Measurements from ENCODE around the gene MICAL2.

Gene MICAL2

DNA sequence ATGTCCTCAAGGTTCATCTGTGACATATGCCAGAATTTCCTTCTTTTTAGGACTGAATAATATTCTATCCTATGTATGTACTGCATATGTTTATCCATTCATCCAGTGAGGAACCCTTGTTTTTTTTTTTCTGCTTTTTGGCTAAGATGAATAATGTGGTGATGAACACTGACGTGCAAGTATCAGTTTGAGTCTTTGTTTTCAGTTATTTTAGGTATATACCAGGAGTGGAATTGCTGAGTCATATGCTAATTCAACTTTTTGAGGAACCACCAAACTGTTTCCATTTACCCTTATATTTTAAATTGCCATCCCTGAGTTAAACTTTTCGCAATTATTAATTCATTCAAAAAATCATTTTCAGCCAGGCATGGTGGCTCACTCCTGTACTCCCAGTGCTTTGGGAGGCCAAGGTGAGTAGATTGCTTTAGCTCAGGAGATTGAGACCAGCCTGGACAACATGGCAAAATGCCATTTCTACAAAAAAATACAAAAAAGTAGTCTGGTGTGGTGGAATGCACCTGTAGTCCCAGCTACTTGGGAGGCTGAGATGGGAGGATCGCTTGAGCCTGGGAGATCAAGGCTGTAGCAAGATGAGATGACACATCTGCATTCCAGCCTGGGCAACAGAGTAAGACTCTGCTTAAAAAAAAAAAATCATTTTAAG lies 64.2 kb downstream of the MICAL2 start:
- no peak for DNase-seq

DNA sequence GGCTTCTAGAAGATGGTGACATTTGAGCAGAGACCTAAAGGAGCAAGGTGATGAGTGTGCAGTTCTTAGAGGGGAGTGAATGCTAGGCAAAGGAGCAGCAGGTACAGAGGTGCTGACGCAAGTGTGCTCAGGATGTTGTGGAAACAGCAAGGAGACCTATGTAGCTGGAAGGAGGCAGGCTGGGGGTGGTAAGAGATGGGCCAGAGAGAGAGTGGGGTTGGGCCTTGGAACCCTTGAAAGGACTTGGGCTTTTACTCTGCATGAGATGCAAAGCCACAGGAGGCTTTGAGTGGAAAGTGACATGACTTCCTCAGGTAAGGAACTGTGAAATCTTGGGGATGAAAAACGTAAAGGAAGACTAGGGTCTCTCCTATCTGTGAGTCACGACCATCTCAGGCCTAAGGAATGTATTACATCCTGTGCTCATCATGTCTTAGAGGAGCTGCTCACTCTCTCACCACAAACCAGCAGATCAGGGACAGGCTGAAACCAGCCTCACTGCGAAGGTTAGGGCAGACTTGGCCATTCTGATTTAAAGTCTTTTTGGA lies 65.4 kb downstream of the MICAL2 start:
- DNase-seq: peak in 1 of 2 donors; percentile 41

DNA sequence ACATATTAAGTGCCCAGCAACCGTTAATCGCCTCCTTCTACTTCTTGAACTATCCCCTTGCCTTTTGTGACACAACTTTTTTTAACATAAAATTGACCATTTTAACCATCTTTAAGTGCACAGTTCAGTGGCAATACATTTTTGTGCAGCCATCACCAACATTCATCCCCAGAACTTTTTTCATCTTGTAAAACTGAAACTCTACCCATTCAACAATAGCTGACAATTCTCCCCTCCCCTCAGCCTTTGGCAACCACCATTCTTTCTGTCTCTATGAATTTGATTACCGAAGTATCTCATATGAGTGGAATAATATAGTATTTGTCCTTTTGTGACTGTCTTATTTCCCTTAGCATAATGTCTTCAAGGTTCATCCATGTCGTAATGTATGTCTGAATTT lies 66.0 kb downstream of the MICAL2 start:
- DNase-seq: no peak

DNA sequence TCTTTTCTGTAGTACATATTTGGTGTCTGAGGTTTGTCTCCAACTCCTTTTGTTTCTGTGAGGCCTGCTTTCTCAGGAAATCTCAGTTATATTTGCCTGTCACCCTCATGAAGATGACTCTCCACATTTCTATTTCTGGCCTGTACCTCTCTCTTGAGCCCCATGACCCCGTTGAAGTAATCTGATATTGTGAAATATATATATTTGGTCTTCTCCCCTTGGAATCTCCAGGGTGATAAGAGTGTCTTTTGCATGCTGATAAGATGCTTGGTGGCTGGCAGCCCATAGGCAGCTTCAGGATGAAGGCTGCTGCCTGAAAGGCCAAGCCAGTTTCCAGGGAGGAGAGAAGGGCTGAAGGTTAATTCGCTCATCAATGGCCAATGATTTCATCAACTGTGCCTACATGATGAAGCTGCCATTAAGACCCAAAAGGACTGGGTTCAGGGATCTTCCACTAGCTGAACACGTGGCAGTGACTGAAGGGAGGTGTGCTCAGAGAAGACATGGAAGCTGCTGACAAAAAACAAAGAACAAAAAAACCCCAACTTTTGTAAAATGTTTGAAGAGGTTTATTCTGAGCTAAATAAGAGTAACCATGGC lies 67.4 kb downstream of the MICAL2 start:
- no peak for DNase-seq

DNA sequence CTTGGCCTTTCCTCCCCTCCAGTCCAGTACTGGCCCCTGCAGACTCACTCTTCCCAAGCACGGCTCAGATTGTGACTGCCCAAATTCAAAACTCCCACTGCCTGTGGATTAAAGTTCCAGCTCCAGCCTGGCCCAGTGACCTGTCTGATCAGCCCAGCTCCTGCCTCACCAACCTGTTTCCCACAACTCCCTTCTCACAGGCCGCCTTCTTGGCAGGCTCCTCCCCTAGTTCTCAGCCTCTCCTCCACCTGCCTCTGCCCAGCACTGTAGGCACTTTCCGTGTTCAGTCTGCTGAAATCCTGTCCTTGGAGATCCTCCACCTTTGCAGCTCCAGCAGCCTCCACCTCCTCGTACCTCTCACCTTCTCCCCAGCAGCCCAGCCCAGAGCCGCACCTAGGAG lies 68.6 kb downstream of the MICAL2 start:
- DNase-seq: peak in 1 of 2 donors; percentile 17

DNA sequence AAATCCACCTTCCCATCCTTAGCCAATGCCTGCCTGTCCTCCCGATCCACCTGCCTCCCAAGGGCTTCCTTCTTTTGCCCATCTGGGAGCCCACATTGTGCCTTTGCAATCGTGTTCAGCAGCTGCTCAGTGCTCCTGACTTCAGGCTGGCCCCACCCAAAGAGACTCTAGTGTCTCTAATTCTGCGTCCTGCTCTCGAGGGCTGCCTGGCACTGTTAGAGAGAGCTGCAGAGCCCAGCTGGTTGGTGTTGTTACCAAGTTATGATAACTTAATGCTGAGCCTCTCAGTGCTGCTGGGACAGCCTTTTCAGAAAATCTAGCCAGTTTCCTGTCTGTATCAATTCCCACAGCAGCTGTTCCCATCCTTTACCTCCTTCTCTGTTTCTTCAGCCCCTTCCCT lies 69.1 kb downstream of the MICAL2 start:
- DNase-seq: no peak

DNA sequence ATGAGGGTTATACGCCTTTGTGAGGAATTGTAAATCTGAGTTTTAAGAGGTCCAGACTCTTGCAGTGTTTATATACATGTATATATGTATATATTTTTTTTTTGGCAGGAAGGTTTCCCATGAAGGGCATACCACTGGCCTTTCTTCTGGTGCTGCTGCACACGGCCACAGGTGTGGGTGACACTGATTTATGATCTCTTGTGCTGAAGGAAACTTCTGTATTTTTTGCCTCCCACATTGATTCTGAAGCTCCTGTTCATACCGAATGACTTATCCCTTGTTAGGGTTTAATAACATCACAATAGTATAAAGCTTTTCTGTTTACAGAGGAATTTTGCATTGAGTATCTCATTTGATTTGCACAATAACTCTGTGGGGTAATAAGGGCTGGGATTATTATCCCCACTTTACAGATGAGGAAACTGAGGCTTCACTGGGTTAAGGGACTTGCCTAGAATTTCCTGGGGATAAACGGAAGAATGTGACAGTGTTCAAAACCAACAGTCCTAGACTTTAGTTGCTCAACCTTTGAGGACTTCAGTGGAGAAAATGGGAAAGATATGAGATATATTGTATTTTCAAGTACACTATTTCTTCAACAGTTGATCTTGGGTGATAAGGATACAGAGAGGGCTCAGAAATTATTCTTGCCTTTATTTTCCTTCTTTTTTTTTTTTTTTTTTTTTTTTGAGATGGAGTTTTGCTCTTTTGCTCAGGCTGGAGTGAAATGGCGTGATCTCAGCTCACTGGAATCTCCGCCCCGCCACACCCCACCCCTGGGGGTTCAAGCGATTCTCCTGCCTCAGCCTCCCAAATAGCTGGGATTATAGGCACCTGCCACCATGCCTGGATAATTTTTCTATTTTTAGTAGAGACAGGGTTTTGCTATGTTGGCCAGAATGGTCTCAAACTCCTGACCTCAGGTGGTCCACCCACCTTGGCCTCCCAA lies 70.1 kb downstream of the MICAL2 start:
- DNase-seq: no peak

DNA sequence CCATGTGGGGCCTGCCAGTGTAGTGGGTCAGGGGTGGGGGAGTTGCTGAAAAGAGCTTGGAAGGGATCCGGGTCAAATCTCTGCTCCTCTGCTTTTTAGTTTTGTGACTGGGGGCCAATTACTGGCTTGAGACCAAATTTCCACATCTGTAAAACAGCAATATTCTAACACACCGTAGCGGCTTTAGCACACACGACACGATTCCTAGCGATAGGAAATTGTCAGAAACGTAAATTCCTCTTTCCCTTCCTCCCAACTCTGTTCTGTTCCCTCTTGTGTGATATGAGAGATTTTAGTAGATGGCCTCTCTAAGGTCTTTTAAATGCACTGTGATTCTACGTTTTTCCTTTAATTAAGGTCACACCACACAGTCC lies 71.9 kb downstream of the MICAL2 start:
- no peak for DNase-seq

DNA sequence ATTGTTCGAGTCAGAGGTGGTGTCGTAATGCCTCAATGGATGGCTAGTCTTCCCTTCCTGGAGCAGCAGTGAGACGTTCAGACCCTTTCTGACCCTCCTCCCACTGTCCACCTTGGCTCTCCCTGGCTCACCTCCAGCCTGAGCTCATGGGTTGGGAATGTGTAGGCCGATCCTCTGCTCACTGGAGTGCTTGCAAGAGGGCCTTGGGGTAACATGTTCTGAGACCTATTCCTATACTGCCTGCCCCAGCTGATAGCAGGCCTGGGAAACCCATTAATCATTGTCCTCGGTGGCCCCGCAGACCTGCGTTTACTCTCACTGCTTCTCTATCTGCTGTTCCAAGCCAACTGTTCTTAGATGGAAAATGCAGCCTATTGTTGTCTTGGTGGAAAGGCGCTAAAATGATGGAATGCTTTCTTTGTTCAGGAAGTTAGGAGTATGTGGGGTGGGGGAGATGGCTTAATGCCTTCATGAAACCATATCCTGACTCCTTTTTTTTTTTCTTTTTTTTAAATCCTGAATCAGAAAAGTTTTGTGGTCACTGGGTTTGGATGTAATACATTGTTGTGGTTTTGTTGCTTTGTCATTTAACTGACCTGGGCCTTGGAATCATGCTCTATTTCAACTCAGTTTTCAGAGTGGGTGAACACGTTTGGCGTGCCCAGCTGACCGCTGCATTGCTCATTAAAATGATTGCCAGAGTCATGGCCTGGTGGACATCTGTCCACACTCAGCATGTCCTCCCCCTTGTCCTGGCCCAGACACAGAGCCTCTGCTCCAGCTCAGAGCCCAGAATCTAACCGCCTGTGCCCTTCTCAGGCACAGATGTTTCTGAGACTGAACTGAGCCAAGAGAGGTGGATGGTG lies 72.5 kb downstream of the MICAL2 start:
- no peak for DNase-seq

DNA sequence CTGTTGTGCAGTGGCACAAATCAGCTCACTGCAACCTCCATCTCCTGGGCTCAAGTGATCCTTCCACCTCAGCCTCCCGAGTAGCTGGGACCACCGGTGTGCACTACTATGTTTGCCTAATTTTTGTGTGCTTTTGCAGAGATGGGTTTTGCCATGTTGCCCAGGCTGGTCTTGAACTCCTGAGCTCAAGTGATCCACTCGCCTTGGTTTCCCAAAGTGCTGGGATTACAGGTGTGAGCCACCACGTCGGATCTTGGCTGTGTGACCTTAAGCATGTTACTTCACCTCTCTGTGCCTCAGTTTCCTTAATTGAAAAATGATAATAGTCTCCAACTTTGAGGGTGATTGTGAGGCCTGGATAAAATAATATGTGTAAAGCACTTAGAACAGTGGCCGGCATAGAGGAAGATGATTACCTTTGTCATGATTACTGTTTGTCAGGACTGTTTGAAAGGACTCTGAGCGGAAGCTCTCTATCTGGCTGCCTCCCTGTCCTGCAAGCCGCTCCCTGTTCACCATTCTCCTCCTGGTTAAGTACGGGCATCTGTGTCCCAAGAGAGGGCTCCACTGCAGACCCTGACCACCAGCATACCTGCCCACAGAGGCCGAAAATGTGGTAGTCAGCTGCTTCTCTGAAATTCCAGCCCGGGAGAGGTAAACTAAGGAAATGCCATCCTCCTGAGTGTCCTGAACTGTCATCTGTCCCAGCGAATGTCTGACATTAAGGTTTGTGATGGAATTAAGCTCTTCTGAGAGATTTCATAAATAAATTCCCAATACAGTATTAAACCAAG lies 73.6 kb downstream of the MICAL2 start:
- no peak for DNase-seq

DNA sequence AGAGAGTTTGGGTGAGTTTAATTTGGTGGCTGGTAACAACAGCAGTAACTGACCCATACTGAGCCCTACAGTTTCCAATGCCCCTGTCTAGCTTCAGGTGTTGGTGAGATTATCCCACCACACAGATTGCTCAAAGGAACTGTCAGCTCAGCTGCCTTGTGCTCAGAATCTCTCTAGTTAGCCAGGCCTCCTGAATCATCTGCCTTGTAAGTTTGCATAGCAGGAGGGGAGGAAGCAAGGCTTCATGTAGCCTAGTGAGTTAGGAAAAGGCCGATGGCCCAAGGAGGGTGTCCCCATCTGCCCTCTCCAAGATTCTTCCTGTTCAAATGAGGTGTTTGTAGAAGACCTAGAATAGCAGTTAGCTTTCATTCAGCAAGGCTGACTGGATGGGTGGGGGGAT lies 74.3 kb downstream of the MICAL2 start:
- DNase-seq: no peak

DNA sequence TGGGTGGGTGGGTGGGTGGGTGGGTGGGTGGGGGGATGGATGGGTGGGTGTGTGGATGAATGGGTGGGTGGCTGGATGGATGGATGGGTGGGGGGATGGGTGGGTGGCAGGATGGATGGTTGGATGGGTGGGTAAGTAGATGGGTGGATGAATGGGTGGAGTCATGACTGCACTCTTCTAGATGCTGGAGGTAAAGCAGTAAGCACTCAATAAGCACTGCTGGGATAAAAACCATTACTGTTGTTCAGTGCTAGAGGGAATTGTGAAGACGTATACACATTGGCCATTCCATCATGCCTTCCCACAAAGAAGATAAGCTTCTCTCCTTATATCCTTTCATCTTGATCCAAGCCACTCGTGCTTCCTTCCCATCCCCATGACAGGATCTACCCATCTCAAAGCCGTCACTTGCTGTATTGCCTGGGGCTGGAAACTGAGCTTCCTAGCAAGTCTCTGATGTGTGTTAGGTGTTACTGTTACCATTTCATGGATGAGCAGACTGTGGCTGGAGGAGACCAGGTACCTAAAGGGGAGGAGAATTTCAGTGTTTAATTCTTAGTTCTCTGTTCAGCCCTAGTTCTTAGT lies 74.8 kb downstream of the MICAL2 start:
- DNase-seq: no peak

DNA sequence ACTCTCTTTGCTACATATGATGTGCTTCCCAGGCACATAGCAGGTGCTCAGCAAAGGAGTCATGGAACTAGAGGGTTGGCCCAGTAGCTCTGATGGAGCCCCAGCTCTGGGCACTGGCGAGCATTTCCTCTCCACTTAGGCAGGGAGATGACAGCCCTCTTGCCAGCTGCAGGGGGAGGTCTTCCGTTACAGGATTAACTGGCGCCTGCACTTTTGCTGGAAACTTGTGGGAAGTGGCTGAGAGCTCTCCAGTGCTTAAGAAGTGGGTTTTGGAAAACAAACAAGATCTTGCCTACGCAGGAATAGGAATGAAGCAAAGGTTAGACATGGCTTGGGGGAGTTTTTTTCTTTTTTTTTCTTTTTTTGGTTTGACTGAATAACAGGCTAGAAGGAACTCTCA lies 75.5 kb downstream of the MICAL2 start:
- DNase-seq: no peak

DNA sequence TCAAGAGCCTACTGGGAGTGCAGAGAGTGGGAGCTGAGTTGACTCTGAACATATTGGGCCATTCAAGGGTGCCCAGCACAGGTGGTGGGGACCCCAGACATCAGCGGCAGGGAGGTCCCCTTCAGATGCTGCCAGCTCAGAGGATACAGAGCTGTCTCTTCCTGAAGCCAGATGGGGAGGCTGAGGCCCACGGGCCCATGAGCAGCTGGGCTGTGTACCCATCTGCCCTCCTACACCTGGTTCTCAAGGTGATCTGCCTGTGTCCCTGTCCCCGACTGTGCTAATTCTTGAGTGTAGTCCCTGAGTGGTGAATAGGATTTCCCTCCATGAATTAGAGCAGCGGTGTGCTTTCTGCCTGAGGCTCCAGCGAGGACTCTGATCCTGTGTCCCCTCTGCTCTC lies 76.3 kb downstream of the MICAL2 start:
- no peak for DNase-seq

DNA sequence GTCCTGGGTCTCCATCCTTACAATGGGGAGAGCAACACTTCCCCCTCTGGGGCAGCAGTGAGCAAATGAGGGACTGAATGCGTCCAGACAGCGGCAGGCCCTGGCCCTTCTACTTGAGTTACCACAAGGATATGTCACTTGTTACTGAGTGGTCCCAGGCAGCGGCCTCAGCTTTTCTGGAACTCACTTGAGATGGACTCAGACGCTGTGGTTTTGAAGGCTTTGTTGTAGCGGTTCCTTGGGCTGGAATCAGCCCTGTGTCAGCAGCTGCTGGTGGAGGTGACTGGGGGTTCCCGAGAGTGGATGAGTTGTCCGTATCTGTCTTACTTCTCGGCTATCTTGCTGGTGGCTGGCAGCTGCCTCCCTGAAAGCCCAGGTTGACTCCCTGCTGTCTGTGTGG lies 77.0 kb downstream of the MICAL2 start:
- peak; percentile 45 to 58 for DNase-seq

DNA sequence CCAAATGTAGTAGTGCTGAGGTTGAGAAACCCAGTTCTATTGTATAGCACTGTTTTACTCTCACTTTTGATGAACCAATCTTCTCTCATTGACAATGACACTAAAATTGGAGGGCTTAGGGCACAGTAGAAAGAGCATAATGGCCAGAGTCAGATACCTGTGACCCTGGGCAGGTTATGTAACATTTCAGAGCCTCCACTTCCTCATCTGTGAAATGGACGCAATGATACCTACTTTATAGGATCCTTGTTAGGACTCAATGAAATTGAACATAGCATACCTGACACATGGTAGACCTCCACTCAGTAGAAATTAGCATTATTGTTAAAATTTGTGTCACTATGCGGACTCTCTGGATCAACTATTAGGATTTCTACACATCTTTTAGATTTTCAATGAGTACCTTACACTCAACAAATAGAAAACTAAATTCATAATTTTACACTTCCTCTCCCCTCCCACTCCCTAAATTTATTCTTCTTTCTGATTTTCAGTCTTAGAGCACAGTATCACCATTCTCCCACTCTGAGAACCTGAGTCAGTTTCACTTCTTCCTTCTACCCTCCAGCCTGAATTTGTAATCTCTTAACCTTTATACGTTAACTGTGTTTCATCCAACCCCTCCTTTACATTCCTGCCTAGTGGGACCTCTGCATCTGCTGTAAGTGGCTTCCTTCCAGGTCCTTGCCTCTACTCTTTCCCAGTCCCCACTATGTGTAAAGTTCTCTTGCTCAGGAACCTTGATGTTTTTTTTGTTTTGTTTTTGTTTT lies 78.3 kb downstream of the MICAL2 start:
- DNase-seq: no peak

DNA sequence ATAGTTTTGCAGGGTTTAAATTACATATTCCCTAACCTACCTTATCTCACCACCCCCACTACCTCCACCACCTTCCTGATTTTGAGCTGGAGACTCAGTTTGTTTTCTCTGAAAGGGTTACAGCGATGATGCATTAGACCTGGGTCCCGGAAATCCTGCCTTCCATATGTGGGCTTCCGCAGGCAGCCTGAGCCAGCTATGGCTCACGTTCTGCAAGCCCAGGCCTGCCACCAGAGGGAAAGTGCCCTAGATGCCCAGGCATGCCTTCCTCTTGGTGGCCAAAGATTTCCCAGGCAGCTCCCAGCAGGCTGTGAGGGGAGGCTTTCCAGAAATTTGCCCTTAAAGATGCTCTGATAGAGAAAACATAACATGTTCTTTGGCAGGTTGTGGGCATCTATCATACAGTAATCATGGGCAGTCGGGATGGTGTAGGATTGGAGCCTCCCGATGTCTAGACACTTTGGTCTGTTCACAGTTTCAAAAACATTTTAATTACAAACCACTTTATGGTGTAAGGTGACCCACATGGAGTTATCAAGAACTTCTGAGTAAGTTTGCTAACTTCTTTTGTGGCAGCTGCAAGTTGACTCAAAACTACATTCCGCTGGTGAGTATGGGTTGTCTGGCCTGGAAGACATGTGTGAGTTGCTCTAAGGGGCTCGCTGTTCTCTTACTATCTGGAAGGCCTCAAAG lies 79.3 kb downstream of the MICAL2 start:
- DNase-seq: peak; percentile 32 to 45

DNA sequence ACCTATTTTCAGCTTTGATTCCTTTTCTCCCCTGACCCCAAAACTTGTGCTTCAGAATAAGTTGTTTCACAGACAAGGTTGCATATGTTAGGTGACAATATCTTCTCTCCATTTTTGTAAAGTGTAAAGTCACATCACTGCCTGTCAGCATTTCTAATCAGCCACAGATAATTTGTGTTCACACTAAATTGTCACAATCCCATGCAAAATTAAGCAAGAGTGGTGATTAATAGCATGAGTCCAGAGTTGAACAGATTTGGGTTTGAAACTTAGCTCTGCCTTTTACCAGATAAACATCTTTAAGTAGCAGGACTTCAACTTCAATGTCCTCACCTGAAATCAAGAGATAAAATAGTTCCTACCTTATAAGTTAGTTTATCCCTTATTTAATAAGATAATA lies 80.1 kb downstream of the MICAL2 start:
- no peak for DNase-seq

DNA sequence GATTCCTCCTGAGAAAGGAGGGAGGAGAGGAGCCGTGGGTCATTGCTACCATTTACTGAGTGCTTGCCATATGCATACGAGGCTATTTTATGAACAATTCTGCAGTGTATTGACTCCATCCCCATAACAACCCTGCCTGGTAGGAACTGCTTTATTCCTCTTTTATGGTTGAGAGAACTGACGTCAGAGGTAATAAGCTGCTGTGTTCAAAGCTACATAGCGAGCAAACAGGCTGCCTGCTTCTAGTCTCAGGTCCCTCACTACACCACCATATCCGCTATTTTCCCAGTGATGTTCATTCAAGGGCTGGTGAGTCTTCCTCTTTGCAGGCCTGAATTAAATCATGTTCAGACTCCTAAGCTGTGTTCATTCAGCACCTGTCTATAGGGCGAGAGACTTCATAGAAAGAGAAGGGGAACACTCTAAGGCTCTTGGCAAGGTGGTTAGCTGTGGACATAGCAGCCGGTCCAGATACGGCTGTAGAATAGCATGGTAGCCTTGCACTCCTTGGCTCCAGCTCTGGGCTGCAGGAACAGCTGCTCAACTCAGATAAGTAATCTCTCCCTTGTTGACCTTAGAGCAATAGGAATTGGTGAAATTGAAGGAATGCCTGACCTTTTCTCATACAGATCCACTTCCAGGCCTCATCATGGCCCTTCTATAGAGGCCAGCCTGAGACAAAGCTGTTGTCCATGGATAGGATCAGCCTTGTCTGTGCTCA lies 82.6 kb downstream of the MICAL2 start:
- DNase-seq: no peak

Measured in stimulated activated CD4-positive, alpha-beta T cell treated with anti-CD3 and anti-CD28 coated beads, Interleukin-2, amount 100 ng/mL, for 24 hours (primary cell).